ENCODE measurements around the gene PTGDS.

The PTGDS gene

GRCh38 chr9:136957901-136958300 lies 19.4 kb upstream of the PTGDS start:
- no peak for DNase-seq (ENCODE audit: low read depth in 2 of 2)

GRCh38 chr9:136958473-136958872 lies 18.8 kb upstream of the PTGDS start:
- DNase-seq (ENCODE audit: low read depth in 2 of 2), result no peak

- no peak for DNase-seq (ENCODE audit: low read depth in 2 of 2)
These were observed 18.1 kb upstream of the PTGDS start for GRCh38 chr9:136958898-136959850.

- no peak for DNase-seq (ENCODE audit: low read depth in 2 of 2)
These were observed 16.9 kb upstream of the PTGDS start for GRCh38 chr9:136960212-136960937.

GRCh38 chr9:136960938-136961275 lies 16.4 kb upstream of the PTGDS start:
- no peak for DNase-seq (ENCODE audit: low read depth in 2 of 2)

- DNase-seq (ENCODE audit: low read depth in 2 of 2), result no peak
These were observed 15.8 kb upstream of the PTGDS start for GRCh38 chr9:136961279-136962065.

GRCh38 chr9:136962163-136962562 lies 15.1 kb upstream of the PTGDS start:
- no peak for DNase-seq (ENCODE audit: low read depth in 2 of 2)

GRCh38 chr9:136962701-136963248 lies 14.5 kb upstream of the PTGDS start:
- DNase-seq (ENCODE audit: low read depth in 2 of 2), result no peak

GRCh38 chr9:136963341-136963740 lies 14.0 kb upstream of the PTGDS start:
- no peak for DNase-seq (ENCODE audit: low read depth in 2 of 2)

- no peak for DNase-seq (ENCODE audit: low read depth in 2 of 2)
These were observed 13.6 kb upstream of the PTGDS start for GRCh38 chr9:136963751-136964150.

GRCh38 chr9:136964171-136964689 lies 13.1 kb upstream of the PTGDS start:
- no peak for DNase-seq (ENCODE audit: low read depth in 2 of 2)

GRCh38 chr9:136964833-136965422 lies 12.4 kb upstream of the PTGDS start:
- DNase-seq (ENCODE audit: low read depth in 2 of 2), result no peak

- DNase-seq (ENCODE audit: low read depth in 2 of 2), result no peak
These were observed 11.4 kb upstream of the PTGDS start for GRCh38 chr9:136965771-136966484.

- DNase-seq (ENCODE audit: low read depth in 2 of 2), result no peak
These were observed 8.8 kb upstream of the PTGDS start for GRCh38 chr9:136968333-136969127.

GRCh38 chr9:136969150-136969549 lies 8.2 kb upstream of the PTGDS start:
- no peak for DNase-seq (ENCODE audit: low read depth in 2 of 2)

- no peak for DNase-seq (ENCODE audit: low read depth in 2 of 2)
These were observed 7.5 kb upstream of the PTGDS start for GRCh38 chr9:136969774-136970173.

- DNase-seq (ENCODE audit: low read depth in 2 of 2), result no peak
These were observed 6.9 kb upstream of the PTGDS start for GRCh38 chr9:136970361-136970760.

GRCh38 chr9:136971746-136972145 lies 5.6 kb upstream of the PTGDS start:
- no peak for DNase-seq (ENCODE audit: low read depth in 2 of 2)

GRCh38 chr9:136972335-136972734 lies 5.0 kb upstream of the PTGDS start:
- no peak for DNase-seq (ENCODE audit: low read depth in 2 of 2)

GRCh38 chr9:136972743-136973142 lies 4.6 kb upstream of the PTGDS start:
- DNase-seq (ENCODE audit: low read depth in 2 of 2), result no peak
